Natural killer cell (primary cell): ENCODE data around the gene CCHCR1. TPM values are rescaled to one million over a fixed set of nuclear protein-coding genes. Genes with fewer than 3 reads are reported as not detected.

Source experiments
- ATAC-seq, 3 donors: fragments of 150-1000 bp in 2 of 3; fragments of 200-7000 bp in 1 of 3; cut with Tn5 transposase; 1 replicate in 1 of 3; 2 replicates in 2 of 3; pipeline ENCODE4 v1.10.0; 2021; ENCODE audit warnings: mild to moderate bottlenecking in 2 of 3, moderate library complexity in 2 of 3
- DNase-seq, 2 donors: peaks; one replicate each; pipeline versions ENCODE4 v3.0.0 to v3.0.0-alpha.2; 2013 to 2021; ENCODE audit warnings: mixed read lengths in 1 of 2
- H3K27ac ChIP-seq: one replicate; pipeline ENCODE4 v1.5.1; 2013; ENCODE audit warnings: mild to moderate bottlenecking, low read length
- H3K27me3 ChIP-seq: one replicate; pipeline ENCODE4 v1.6.1; 2013; ENCODE audit warnings: low read length; ENCODE audit not compliant: control insufficient read depth, insufficient read depth
- H3K36me3 ChIP-seq: one replicate; pipeline ENCODE4 v1.6.1; 2013; ENCODE audit warnings: low read length; ENCODE audit not compliant: control insufficient read depth, insufficient read depth
- H3K4me1 ChIP-seq: one replicate; pipeline ENCODE4 v1.6.1; 2013; ENCODE audit warnings: low read length; ENCODE audit not compliant: control insufficient read depth, insufficient read depth
- H3K4me3 ChIP-seq: one replicate; pipeline ENCODE4 v1.5.1; 2013; ENCODE audit warnings: low read length
- H3K9me3 ChIP-seq: one replicate; pipeline ENCODE4 v1.6.1; 2013; ENCODE audit warnings: low read length; ENCODE audit not compliant: control insufficient read depth, insufficient read depth
- H3K27ac Mint-ChIP-seq, 2 donors: one replicate each; pipeline ENCODE4 v1.8.0; 2022; ENCODE audit warnings: mild to moderate bottlenecking in 2 of 2, mixed read lengths in 2 of 2, moderate library complexity in 1 of 2
- H3K27me3 Mint-ChIP-seq, 2 donors: one replicate each; pipeline ENCODE4 v1.8.0; 2022; ENCODE audit warnings: low read depth in 2 of 2, mixed read lengths in 2 of 2
- H3K36me3 Mint-ChIP-seq: one replicate; pipeline ENCODE4 v1.8.0; 2022; ENCODE audit warnings: mixed read lengths
- H3K4me1 Mint-ChIP-seq, 2 donors: one replicate each; pipeline ENCODE4 v1.8.0; 2022; ENCODE audit warnings: mixed read lengths in 2 of 2
- H3K4me3 Mint-ChIP-seq: one replicate; pipeline ENCODE4 v1.8.0; 2022; ENCODE audit warnings: mild to moderate bottlenecking, moderate library complexity, mixed read lengths
- H3K9me3 Mint-ChIP-seq, 2 donors: one replicate each; pipeline ENCODE4 v1.8.0; 2022; ENCODE audit warnings: mixed read lengths in 2 of 2
- CTCF ChIP-seq: fragments of 200-600 bp; IDR thresholded peaks from one replicate; pipeline ENCODE4 v1.8.0; 2022; ENCODE audit warnings: antibody characterized with exemption
- WGBS: methylation state at CpG from one replicate; pipeline ENCODE4 v1.1.7; 2013; ENCODE audit warnings: missing lambda C conversion rate; ENCODE audit not compliant: insufficient coverage; 5-methylcytosine and 5-hydroxymethylcytosine counted together
- intact Hi-C: fragments of 100-400 bp; cut with micrococcal nuclease; formaldehyde crosslinking; loops from one replicate; pipeline ENCODE4 v1.14.2; 2022
- total RNA-seq, 4 donors: library from RNA; stranded (reverse); fragments of 120-200 nt in 1 of 4; gene quantifications; one replicate each; pipeline versions ENCODE4 v1.2.3 to v1.2.4, GENCODE V29; 2013 to 2022

The CCHCR1 gene
- total RNA-seq, 3 donors from 2014 or later (not counting 1 experiment from before 2014, with no cell fraction given): 13.0 to 20.7 (median 16.9) TPM

GRCh38 chr6:31144970-31145340, 12.6 kb downstream of the CCHCR1 start:
- no peaks in the 10 kb centered on the region for H3K4me1 Mint-ChIP-seq
- intact Hi-C loops: no loop called here
- H3K27me3 Mint-ChIP-seq: no peaks in the 10 kb centered on the region
- no peak overlapping the region for H3K4me3 Mint-ChIP-seq
- H3K9me3 ChIP-seq: no peaks in the 10 kb centered on the region
- H3K36me3 ChIP-seq: peaks cover 4% of the 10 kb centered on the region
- no peak for TF ChIP-seq CTCF
- no peak overlapping the region for H3K27ac ChIP-seq
- WGBS: 86% methylated on average over 11 of the region's 11 CpGs
- ATAC-seq (no peak), DNase-seq (no peak)
- H3K4me1 ChIP-seq: no peaks in the 10 kb centered on the region
- H3K27ac Mint-ChIP-seq: no peak overlapping the region
- no peaks in the 10 kb centered on the region for H3K36me3 Mint-ChIP-seq
- H3K4me3 ChIP-seq: no peak overlapping the region
- H3K27me3 ChIP-seq: no peaks in the 10 kb centered on the region
- H3K9me3 Mint-ChIP-seq: no peaks in the 10 kb centered on the region

GRCh38 chr6:31144296-31144969, 13.2 kb downstream of the CCHCR1 start:
- Histone ChIP-seq H3K27me3 (no peaks in the 10 kb centered on the region), H3K9me3 (no peaks in the 10 kb centered on the region), H3K4me3 (no peak overlapping the region), H3K36me3 (peaks cover 2% of the 10 kb centered on the region), H3K27ac (no peak overlapping the region), H3K4me1 (no peaks in the 10 kb centered on the region)
- Mint-ChIP-seq H3K4me3 (no peak overlapping the region), H3K36me3 (no peaks in the 10 kb centered on the region), H3K27me3 (no peaks in the 10 kb centered on the region), H3K9me3 (no peaks in the 10 kb centered on the region), H3K27ac (no peak overlapping the region), H3K4me1 (no peaks in the 10 kb centered on the region)
- TF ChIP-seq CTCF: no peak
- intact Hi-C loops: no loop called here
- DNase-seq (no peak), ATAC-seq (no peak)
- WGBS: 94% methylated on average over 18 of the region's 18 CpGs

- no peak for TF ChIP-seq CTCF
- Histone ChIP-seq H3K4me1 (no peaks in the 10 kb centered on the region), H3K27ac (no peak overlapping the region), H3K27me3 (no peaks in the 10 kb centered on the region), H3K4me3 (no peak overlapping the region), H3K9me3 (no peaks in the 10 kb centered on the region), H3K36me3 (peaks cover 2% of the 10 kb centered on the region)
- no peak for ATAC-seq
- Mint-ChIP-seq H3K36me3 (no peaks in the 10 kb centered on the region), H3K4me1 (no peaks in the 10 kb centered on the region), H3K27me3 (no peaks in the 10 kb centered on the region), H3K27ac (no peak overlapping the region), H3K9me3 (no peaks in the 10 kb centered on the region), H3K4me3 (no peak overlapping the region)
- WGBS: 93% methylated on average over 11 of the region's 11 CpGs
- no peak for DNase-seq
- intact Hi-C loops: no loop called here
Observed at GRCh38 chr6:31143148-31143547, 14.5 kb downstream of the CCHCR1 start.

- peaks cover 0 to 3% of the 10 kb centered on the region in 2 donors for H3K27me3 Mint-ChIP-seq
- no peaks in the 10 kb centered on the region for H3K9me3 Mint-ChIP-seq
- H3K36me3 Mint-ChIP-seq: no peaks in the 10 kb centered on the region
- peaks cover 4 to 5% of the 10 kb centered on the region in 2 donors for H3K4me1 Mint-ChIP-seq
- 86% methylated on average over 2 of the region's 2 CpGs for WGBS
- Histone ChIP-seq H3K27me3 (no peaks in the 10 kb centered on the region), H3K4me1 (peaks cover 6% of the 10 kb centered on the region), H3K27ac (no peak overlapping the region), H3K4me3 (no peak overlapping the region), H3K36me3 (peaks cover 2% of the 10 kb centered on the region), H3K9me3 (no peaks in the 10 kb centered on the region)
- no peak for TF ChIP-seq CTCF
- DNase-seq: no peak
- intact Hi-C loops: no loop called here
- no peak for ATAC-seq
- no peak overlapping the region for H3K4me3 Mint-ChIP-seq
- no peak overlapping the region for H3K27ac Mint-ChIP-seq
Observed at GRCh38 chr6:31142361-31142761, 15.2 kb downstream of the CCHCR1 start.
